Keratinocyte (primary cell): Measurements from ENCODE around the gene DHX57.

Experiments used
- EZH2 ChIP-seq: IDR thresholded peaks from one replicate; pipeline ENCODE4 v1.6.1; 2012; ENCODE audit warnings: inconsistent platforms, mild to moderate bottlenecking, low read length, moderate library complexity
- TF ChIP-seq, protein P1 (sequence below), 3 experiments: IDR thresholded peaks in 1 of 3; conservative IDR thresholded peaks in 1 of 3; optimal IDR thresholded peaks in 1 of 3; 2 replicates in 2 of 3; 3 replicates in 1 of 3; pipeline versions ENCODE3 to v1.5.1; 2011; ENCODE audit warnings: low read length in 3 of 3, mild to moderate bottlenecking in 3 of 3, moderate library complexity in 2 of 3, control low read depth in 1 of 3, inconsistent platforms in 1 of 3; ENCODE audit not compliant: insufficient read depth in 2 of 3; ENCODE audit errors: extremely low read depth in 1 of 3

DNA sequence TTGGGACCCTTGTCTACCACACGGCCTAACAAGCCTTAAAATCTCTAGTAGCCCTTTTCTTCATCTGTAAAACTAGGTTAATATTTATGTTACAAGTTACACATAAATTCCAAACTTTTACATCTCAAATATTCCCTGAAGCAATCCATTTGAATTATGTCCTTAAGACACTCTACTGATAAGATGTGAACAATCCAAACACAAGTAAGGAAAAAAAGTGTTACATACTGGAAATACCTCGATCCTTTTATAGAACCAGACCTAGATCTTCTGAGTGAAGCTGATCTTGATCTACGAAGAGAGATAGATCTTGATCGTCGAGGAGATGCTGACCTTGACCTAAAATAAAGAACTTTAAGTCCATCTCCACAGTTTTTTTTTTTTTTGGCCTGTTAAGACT lies 127.9 kb downstream of the DHX57 start:
- TF ChIP-seq, protein P1, sequence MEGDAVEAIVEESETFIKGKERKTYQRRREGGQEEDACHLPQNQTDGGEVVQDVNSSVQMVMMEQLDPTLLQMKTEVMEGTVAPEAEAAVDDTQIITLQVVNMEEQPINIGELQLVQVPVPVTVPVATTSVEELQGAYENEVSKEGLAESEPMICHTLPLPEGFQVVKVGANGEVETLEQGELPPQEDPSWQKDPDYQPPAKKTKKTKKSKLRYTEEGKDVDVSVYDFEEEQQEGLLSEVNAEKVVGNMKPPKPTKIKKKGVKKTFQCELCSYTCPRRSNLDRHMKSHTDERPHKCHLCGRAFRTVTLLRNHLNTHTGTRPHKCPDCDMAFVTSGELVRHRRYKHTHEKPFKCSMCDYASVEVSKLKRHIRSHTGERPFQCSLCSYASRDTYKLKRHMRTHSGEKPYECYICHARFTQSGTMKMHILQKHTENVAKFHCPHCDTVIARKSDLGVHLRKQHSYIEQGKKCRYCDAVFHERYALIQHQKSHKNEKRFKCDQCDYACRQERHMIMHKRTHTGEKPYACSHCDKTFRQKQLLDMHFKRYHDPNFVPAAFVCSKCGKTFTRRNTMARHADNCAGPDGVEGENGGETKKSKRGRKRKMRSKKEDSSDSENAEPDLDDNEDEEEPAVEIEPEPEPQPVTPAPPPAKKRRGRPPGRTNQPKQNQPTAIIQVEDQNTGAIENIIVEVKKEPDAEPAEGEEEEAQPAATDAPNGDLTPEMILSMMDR (optimal IDR thresholded peaks at IDR 0.05 in 1 of 3, IDR thresholded peaks at IDR 0.05 in 1 of 3, conservative IDR thresholded peaks at IDR 0.05 in 1 of 3; ENCODE audit: extremely low read depth in 1 of 3, insufficient read depth in 2 of 3, low read length in 3 of 3) = no peak
- TF ChIP-seq EZH2 = no peak
